Ascending aorta (tissue), 2 donors: ENCODE measurements around the gene MIS18A. TPM values are rescaled to one million over a fixed set of nuclear protein-coding genes. Genes with fewer than 3 reads are reported as not detected.

Source experiments
- DNase-seq, 2 donors: peaks; one replicate each; pipeline ENCODE4 v3.0.0-alpha.2; 2019; ENCODE audit warnings: low spot score in 2 of 2
- H3K27ac ChIP-seq, 2 donors: fragments of 200-600 bp; sonication (generic); one replicate each; pipeline ENCODE4 v1.5.1; 2016 to 2017; ENCODE audit warnings: mild to moderate bottlenecking in 1 of 2
- H3K27me3 ChIP-seq: fragments of 200-600 bp; sonication (generic); one replicate; pipeline ENCODE4 v1.5.1; 2017
- H3K36me3 ChIP-seq, 2 donors: fragments of 200-600 bp; sonication (generic); one replicate each; pipeline ENCODE4 v1.5.1; 2016
- H3K4me1 ChIP-seq, 2 donors: fragments of 200-600 bp; sonication (generic); one replicate each; pipeline ENCODE4 v1.5.1; 2016 to 2017; ENCODE audit warnings: mild to moderate bottlenecking in 1 of 2
- H3K4me3 ChIP-seq, 2 donors: fragments of 200-600 bp; sonication (generic); one replicate each; pipeline ENCODE4 v1.5.1; 2016 to 2017; ENCODE audit warnings: mild to moderate bottlenecking in 1 of 2
- H3K9me3 ChIP-seq, 2 donors: fragments of 200-600 bp; sonication (generic); one replicate each; pipeline ENCODE4 v1.5.1; 2016
- CTCF ChIP-seq, 3 experiments: fragments of 200-600 bp in 2 of 3; fragments of 450-650 bp in 1 of 3; sonication (generic) in 2 of 3; IDR thresholded peaks; one replicate each; pipeline ENCODE4 v1.5.1; 2016 to 2019; ENCODE audit warnings: antibody characterized with exemption in 3 of 3, mild to moderate bottlenecking in 1 of 3, moderate library complexity in 1 of 3
- intact Hi-C: fragments of 100-400 bp; cut with DNase I; formaldehyde crosslinking; loops from one replicate; pipeline ENCODE4 v1.15.1; 2023
- total RNA-seq: library from RNA; depleted of rRNA; stranded (reverse); fragments of >200 nt; gene quantifications from one replicate; pipeline ENCODE4 v1.1.0, GENCODE V29; 2016

Gene MIS18A
- 0.64 TPM for total RNA-seq

- Histone ChIP-seq H3K27ac (peak within 1 kb of the TSS; percentile 44 to 65), H3K27me3 (no peaks in the 10 kb centered on the region), H3K4me3 (peak within 1 kb of the TSS; percentile 69 to 77), H3K9me3 (no peaks in the 10 kb centered on the region), H3K36me3 (peaks cover 0 to 3% of the 10 kb centered on the region in 2 donors), H3K4me1 (peaks cover 9 to 13% of the 10 kb centered on the region in 2 donors)
- TF ChIP-seq CTCF (IDR thresholded peaks at IDR 0.05) = peak in 1 of 3 experiments; percentile 6
- intact Hi-C loops = loop anchor here (1.0 to 5.0 kb wide), 5 partner anchors 50 to 546 kb away; partner anchors contain the start of genes CFAP298, SCAF4 and SYNJ1
- peak; percentile 80 to 98 for DNase-seq
These were observed at the start of gene MIS18A for GRCh38 chr21:32278518-32279376. Gene MIS18A, minus strand, starts transcription at chr21:32279049. Its CDS starts 35 bp downstream, at chr21:32279014.

DNA sequence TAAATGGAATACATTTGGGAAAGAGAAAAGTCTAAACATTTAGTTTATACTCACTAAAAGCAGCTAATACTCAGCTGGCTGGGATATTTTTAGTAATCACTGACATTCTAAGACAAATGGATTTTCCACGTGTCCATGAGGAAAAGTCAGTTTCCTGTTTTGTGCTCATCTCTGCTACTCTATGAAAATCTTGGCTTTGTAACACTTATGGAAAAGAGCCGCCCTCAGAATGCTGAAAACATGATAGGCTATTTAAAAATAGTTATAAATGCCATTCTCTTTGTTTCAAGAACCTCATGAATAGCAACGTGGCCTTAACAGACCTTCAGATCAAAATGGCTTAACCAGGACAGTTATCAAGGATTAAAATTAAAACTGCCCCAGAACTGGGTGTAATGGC is 49.7 kb upstream of the MIS18A start:
- TF ChIP-seq CTCF (IDR thresholded peaks at IDR 0.05) = no peak
- Histone ChIP-seq H3K4me1 (peaks cover 15 to 20% of the 10 kb centered on the region in 2 donors), H3K27ac (peak overlapping the region; percentile 81 to 89), H3K4me3 (no peak overlapping the region), H3K36me3 (peaks cover 52 to 58% of the 10 kb centered on the region in 2 donors), H3K27me3 (no peaks in the 10 kb centered on the region), H3K9me3 (no peaks in the 10 kb centered on the region)
- intact Hi-C loops = loop anchor here (2.0 kb wide), 3 partner anchors 44 to 84 kb away; partner anchors contain the start of genes EVA1C and MIS18A
- DNase-seq = no peak

DNA sequence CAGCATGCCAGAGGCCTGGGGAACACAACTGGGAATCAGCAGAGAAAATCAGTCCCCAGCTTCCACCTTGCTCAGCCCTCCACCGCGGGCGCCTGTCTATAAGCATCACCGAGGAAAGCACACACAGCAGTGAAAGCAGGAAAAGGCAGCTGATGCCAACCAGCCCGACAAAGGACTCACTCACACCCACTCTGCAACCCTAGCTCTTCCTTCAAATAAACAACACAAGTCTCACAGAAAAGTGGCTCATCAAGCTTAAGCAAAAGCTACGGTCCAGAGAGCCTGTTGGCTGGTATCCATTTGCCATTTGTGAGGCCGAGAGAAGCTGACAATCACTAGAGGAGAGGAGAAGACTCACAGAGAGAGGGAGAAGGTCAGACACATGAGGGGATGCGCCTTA is 46.9 kb upstream of the MIS18A start:
- H3K27ac ChIP-seq = no peak overlapping the region
- intact Hi-C loops = no loop called here
- H3K9me3 ChIP-seq = no peaks in the 10 kb centered on the region
- TF ChIP-seq CTCF (IDR thresholded peaks at IDR 0.05) = no peak
- H3K4me1 ChIP-seq = peaks cover 15 to 20% of the 10 kb centered on the region in 2 donors
- peaks cover 54 to 63% of the 10 kb centered on the region in 2 donors for H3K36me3 ChIP-seq
- no peak for DNase-seq
- H3K27me3 ChIP-seq = no peaks in the 10 kb centered on the region
- H3K4me3 ChIP-seq = no peak overlapping the region

DNA sequence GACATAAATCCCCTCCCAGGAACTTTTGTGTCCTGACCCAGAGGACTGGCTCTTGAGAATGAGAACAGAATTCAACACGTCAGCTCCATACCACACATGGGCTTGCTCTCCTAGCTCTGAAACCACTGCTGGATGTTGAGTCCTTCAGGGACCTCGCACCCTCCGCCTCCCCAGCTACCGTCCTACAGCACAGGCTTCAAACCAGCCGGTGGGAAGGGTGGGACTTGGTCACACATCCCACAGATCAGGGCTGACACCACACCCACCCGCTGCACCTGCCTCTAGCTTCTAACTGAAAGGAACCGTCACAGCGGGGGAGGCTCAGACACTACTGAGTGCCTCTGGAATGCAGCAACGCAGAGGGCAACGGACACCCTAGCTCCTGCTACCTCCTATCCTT is 43.8 kb upstream of the MIS18A start:
- H3K36me3 ChIP-seq = peaks cover 81 to 91% of the 10 kb centered on the region in 2 donors
- intact Hi-C loops = no loop called here
- peaks cover 0 to under 1% of the 10 kb centered on the region in 2 donors for H3K4me1 ChIP-seq
- no peak overlapping the region for H3K27ac ChIP-seq
- DNase-seq = no peak
- no peak for TF ChIP-seq CTCF (IDR thresholded peaks at IDR 0.05)
- H3K4me3 ChIP-seq = no peak overlapping the region
- H3K9me3 ChIP-seq = no peaks in the 10 kb centered on the region
- H3K27me3 ChIP-seq = no peaks in the 10 kb centered on the region

DNA sequence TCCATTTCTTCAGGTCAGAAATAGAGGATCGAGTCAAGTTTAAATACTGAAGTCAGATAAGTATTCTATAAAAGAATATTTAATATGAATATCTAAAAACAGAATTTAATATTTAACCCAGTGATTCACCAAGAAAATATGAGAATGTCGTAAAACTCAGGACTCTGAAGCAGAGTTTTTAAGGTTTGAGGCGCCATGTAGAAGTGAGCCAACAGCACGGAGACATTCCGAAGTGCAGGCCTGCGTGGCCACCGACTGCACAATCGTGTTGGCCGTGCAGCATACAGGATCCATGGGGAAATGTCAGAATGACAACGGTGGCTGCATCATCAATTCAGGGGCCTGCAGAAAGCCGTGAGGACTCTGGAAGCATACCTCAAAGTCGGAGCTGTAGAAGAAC is 43.3 kb upstream of the MIS18A start:
- H3K4me1 ChIP-seq = no peaks in the 10 kb centered on the region
- no peak for TF ChIP-seq CTCF (IDR thresholded peaks at IDR 0.05)
- DNase-seq = no peak
- H3K27me3 ChIP-seq = no peaks in the 10 kb centered on the region
- no peak overlapping the region for H3K27ac ChIP-seq
- no peak overlapping the region for H3K4me3 ChIP-seq
- H3K9me3 ChIP-seq = no peaks in the 10 kb centered on the region
- intact Hi-C loops = no loop called here
- peaks cover 87 to 97% of the 10 kb centered on the region in 2 donors for H3K36me3 ChIP-seq
